Measurements from ENCODE around the gene EML2.

EML2 gene

DNA sequence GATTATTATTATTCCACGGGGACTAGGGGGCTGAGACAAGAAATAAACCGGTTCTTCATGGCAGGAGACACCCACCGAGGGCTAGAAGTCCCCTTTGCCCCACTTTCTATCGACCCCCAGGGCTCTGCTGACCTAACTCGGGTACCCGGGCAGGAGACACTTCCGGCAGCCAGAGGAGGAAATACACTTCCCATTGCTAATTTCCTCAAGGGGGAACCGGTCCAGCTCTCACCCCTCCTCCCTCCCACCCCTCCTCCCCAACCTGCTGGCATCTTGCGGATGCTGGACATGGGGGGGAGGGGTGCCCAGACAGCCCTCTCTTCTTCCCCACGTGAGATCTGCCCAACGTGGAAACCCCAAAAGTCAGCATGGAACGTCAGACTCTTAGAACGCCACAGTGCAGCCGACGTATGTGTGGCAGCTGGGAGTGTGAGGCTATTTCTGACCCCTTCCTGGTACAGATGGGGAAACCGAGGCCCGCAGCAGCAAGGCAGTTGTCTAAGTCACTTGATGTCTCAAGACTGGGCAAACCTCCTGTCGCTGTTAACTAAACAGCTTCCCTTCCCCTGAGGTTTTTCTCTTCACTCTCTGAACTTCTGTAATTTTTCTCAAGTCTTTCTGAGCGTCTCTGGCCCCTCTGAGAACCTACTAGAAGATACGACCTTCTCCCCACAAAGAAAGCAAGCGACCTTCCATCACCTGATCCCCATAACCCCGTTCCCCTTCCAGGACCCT lies 40.8 kb downstream of the EML2 start:
- H3K4me1 ChIP-seq (ENCODE audit: insufficient read depth, insufficient read length), result peaks cover 8% of the 10 kb centered on the region
- TF ChIP-seq SUZ12 (IDR thresholded peaks at IDR 0.05; ENCODE audit: extremely low read depth, insufficient read depth, insufficient read length) (no peak), ZNF274 (IDR thresholded peaks at IDR 0.05; ENCODE audit: low read depth, low read length) (no peak), YY1 (IDR thresholded peaks at IDR 0.05; ENCODE audit: insufficient read depth, insufficient read length) (no peak)
- H3K36me3 ChIP-seq (ENCODE audit: insufficient read depth, insufficient read length, low read length), result no peaks in the 10 kb centered on the region
- H3K9ac ChIP-seq (ENCODE audit: insufficient read length, low read depth), result peak overlapping the region; percentile 21
- H3K27me3 ChIP-seq (ENCODE audit: insufficient read depth, insufficient read length), result peaks cover 48% of the 10 kb centered on the region
- peak overlapping the region; percentile 15 for H3K4me3 ChIP-seq (ENCODE audit: insufficient read length, low read depth)
- H3K9me3 ChIP-seq (ENCODE audit: insufficient read depth, low read length), result no peaks in the 10 kb centered on the region
- no peak for DNase-seq (ENCODE audit: low read depth, low spot score)

DNA sequence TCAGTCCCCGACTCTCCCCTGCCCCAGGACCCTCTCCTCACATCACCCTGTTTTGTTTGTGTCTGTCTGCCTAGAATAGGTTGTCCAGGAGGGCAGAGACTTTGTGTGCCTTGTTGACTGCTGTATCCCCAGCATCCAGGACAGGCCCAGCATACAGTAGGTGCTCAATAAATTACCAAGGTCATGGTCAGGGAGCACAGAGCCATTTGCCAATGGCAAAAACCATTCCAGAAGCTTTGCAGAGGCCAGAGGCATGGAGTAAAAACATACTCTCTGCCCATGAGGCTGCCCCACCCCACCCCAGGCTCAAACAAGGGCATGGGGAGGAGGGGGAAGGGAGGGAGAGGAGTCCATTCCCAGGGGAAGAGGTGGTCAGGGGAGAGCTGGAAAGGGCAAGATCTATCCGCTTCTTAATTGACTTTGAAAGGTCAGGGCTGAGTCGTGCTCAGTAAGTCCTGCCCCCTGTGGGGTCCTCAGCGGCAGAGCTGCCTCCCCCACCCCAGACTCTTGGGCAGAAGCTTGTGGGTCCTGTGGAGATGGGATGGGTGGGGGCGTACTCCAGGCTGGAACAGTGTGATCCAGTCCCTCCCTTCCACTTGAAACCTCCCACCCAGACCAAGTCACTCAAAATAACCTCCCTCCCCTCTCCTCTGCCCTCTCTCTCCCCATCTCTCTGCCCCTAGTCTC lies 41.6 kb downstream of the EML2 start:
- DNase-seq (ENCODE audit: low read depth, low spot score), result no peak
- Histone ChIP-seq H3K9me3 (ENCODE audit: insufficient read depth, low read length) (no peaks in the 10 kb centered on the region), H3K9ac (ENCODE audit: insufficient read length, low read depth) (peak overlapping the region; percentile 13), H3K27me3 (ENCODE audit: insufficient read depth, insufficient read length) (peaks cover 48% of the 10 kb centered on the region), H3K4me3 (ENCODE audit: insufficient read length, low read depth) (no peak overlapping the region), H3K4me1 (ENCODE audit: insufficient read depth, insufficient read length) (peaks cover 8% of the 10 kb centered on the region), H3K36me3 (ENCODE audit: insufficient read depth, insufficient read length, low read length) (no peaks in the 10 kb centered on the region)
- no peak for TF ChIP-seq ZNF274 (IDR thresholded peaks at IDR 0.05; ENCODE audit: low read depth, low read length)

DNA sequence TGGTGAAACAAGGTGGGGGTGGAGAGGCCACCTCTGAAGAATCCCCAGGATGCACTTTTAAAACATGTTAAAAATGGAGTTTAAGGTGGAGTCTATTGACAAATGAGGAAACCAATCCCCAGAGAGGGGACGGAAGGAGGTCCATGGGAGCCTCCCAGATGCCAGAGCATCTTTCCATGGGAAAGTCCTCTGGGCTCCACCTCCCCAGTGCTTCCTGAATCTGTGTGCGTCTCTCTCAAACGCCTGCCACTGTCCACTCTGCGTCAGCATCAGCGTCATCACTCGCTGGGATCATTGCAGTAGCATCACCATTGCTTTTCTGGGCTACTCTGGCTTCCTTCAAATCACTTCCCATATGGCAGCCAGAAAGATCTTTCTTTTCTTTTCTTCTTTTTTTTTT lies 43.4 kb downstream of the EML2 start:
- Histone ChIP-seq H3K4me3 (ENCODE audit: insufficient read length, low read depth) (no peak overlapping the region), H3K9me3 (ENCODE audit: insufficient read depth, low read length) (no peaks in the 10 kb centered on the region), H3K4me1 (ENCODE audit: insufficient read depth, insufficient read length) (peaks cover 4% of the 10 kb centered on the region), H3K27me3 (ENCODE audit: insufficient read depth, insufficient read length) (peaks cover 36% of the 10 kb centered on the region), H3K9ac (ENCODE audit: insufficient read length, low read depth) (no peak overlapping the region), H3K36me3 (ENCODE audit: insufficient read depth, insufficient read length, low read length) (no peaks in the 10 kb centered on the region)
- no peak for DNase-seq (ENCODE audit: low read depth, low spot score)
- no peak for TF ChIP-seq SUZ12 (IDR thresholded peaks at IDR 0.05; ENCODE audit: extremely low read depth, insufficient read depth, insufficient read length)
- TF ChIP-seq YY1 (IDR thresholded peaks at IDR 0.05; ENCODE audit: insufficient read depth, insufficient read length), result no peak
- TF ChIP-seq ZNF274 (IDR thresholded peaks at IDR 0.05; ENCODE audit: low read depth, low read length), result no peak

DNA sequence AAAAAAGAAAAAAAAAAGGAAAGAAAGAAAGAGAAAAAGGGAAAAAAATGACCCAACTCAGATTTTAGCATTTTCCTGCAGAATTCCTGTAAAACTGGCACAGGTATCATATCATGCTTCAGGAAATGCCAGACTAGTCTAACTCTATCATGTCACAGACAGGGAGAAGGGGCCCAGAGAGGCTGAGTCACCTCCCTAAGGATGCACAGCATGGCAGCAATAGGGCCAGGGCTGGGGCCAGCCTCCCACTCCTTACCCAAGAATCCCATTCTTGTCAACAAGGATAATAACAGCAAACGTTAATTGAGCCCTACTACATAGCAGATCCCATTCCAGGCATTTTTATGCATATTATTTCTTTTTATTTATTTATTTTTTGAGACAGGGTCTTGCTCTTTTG lies 45.7 kb downstream of the EML2 start:
- Histone ChIP-seq H3K9me3 (ENCODE audit: insufficient read depth, low read length) (no peaks in the 10 kb centered on the region), H3K27me3 (ENCODE audit: insufficient read depth, insufficient read length) (peaks cover 13% of the 10 kb centered on the region), H3K4me1 (ENCODE audit: insufficient read depth, insufficient read length) (peaks cover 3% of the 10 kb centered on the region), H3K9ac (ENCODE audit: insufficient read length, low read depth) (no peak overlapping the region), H3K36me3 (ENCODE audit: insufficient read depth, insufficient read length, low read length) (no peaks in the 10 kb centered on the region), H3K4me3 (ENCODE audit: insufficient read length, low read depth) (no peak overlapping the region)
- TF ChIP-seq ZNF274 (IDR thresholded peaks at IDR 0.05; ENCODE audit: low read depth, low read length) (no peak), SUZ12 (IDR thresholded peaks at IDR 0.05; ENCODE audit: extremely low read depth, insufficient read depth, insufficient read length) (no peak), YY1 (IDR thresholded peaks at IDR 0.05; ENCODE audit: insufficient read depth, insufficient read length) (no peak)
- no peak for DNase-seq (ENCODE audit: low read depth, low spot score)

DNA sequence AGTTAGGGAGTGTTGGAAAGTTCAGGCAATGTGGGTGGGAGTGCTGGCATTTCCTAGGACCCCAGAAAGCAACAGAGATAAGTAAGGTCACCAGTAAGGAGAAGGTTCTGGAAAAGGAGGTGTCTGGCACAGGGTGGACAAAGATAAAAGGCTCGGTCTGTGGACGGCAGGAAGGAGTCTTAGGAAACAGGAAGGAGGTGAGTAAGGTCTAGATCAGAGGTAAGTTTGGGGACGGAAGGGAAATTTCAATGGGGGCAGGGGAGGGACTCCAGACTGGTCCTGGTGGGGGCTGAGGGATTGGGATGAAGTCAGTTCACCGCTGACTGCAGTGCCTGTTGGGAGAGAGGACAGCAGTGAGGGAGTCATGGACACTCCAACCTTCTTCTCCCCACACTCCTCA lies 46.8 kb downstream of the EML2 start:
- H3K4me1 ChIP-seq (ENCODE audit: insufficient read depth, insufficient read length), result peaks cover 2% of the 10 kb centered on the region
- no peaks in the 10 kb centered on the region for H3K9me3 ChIP-seq (ENCODE audit: insufficient read depth, low read length)
- DNase-seq (ENCODE audit: low read depth, low spot score), result no peak
- peaks cover 5% of the 10 kb centered on the region for H3K27me3 ChIP-seq (ENCODE audit: insufficient read depth, insufficient read length)
- TF ChIP-seq SUZ12 (IDR thresholded peaks at IDR 0.05; ENCODE audit: extremely low read depth, insufficient read depth, insufficient read length) (no peak), YY1 (IDR thresholded peaks at IDR 0.05; ENCODE audit: insufficient read depth, insufficient read length) (no peak), ZNF274 (IDR thresholded peaks at IDR 0.05; ENCODE audit: low read depth, low read length) (no peak)
- no peak overlapping the region for H3K4me3 ChIP-seq (ENCODE audit: insufficient read length, low read depth)
- no peaks in the 10 kb centered on the region for H3K36me3 ChIP-seq (ENCODE audit: insufficient read depth, insufficient read length, low read length)
- no peak overlapping the region for H3K9ac ChIP-seq (ENCODE audit: insufficient read length, low read depth)

DNA sequence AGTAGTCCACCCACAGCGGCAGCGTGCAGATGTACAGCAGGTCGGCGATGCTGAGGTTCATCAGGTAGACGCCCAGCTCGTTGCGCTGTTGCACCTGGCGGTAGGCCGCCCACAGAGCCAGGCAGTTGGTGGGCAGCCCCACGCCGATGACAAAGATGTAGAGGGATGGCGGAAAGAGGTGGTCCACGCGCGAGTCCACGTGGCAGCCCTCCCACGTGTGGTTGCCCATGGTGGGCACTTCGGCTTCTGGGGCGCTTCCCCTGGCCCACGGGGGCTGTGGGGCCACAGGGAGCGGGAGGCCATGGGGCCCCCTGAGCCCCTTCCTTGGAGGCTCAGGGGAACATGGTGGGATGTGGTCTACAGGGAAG lies 47.6 kb downstream of the EML2 start:
- H3K9ac ChIP-seq (ENCODE audit: insufficient read length, low read depth), result no peak overlapping the region

DNA sequence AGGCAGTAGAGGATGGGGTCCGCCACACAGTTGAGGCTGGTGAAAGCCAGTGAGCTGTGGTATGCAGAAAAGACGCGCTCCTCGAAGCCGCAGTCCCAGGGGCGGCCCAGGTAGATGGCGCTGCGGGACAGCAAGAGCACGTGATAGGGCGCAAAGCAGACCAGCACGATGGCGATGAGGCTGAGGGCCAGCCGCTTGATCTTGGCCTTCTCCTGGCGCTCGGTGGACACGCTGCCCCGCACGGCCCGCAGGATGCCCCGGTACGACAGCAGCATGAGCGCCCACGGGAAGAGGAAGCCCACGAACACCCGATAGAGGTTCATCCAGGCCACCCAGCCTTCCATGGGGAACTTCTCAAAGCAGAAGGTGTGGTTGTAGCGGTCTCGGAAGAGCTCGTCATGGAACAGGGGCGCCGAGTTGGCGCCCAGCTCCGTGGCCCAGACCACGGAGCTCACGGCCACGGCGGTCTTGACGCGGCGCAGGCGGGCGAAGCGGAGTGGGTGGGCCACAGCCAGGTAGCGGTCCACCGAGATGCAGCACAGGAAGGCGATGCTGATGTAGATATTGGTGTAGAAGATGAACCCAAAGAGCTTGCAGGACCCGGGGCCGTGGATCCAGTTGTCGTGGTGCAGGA lies 48.1 kb downstream of the EML2 start:
- Histone ChIP-seq H3K9me3 (ENCODE audit: insufficient read depth, low read length) (no peaks in the 10 kb centered on the region), H3K27me3 (ENCODE audit: insufficient read depth, insufficient read length) (peaks cover 5% of the 10 kb centered on the region), H3K4me1 (ENCODE audit: insufficient read depth, insufficient read length) (no peaks in the 10 kb centered on the region), H3K4me3 (ENCODE audit: insufficient read length, low read depth) (no peak overlapping the region), H3K9ac (ENCODE audit: insufficient read length, low read depth) (no peak overlapping the region), H3K36me3 (ENCODE audit: insufficient read depth, insufficient read length, low read length) (no peaks in the 10 kb centered on the region)
- DNase-seq (ENCODE audit: low read depth, low spot score), result peak; percentile 16
- TF ChIP-seq ZNF274 (IDR thresholded peaks at IDR 0.05; ENCODE audit: low read depth, low read length) (no peak), SUZ12 (IDR thresholded peaks at IDR 0.05; ENCODE audit: extremely low read depth, insufficient read depth, insufficient read length) (no peak), YY1 (IDR thresholded peaks at IDR 0.05; ENCODE audit: insufficient read depth, insufficient read length) (no peak)

More for the DNA sequence above, 47.6 kb downstream of the EML2 start:
- Histone ChIP-seq H3K9me3 (ENCODE audit: insufficient read depth, low read length) (no peaks in the 10 kb centered on the region), H3K4me1 (ENCODE audit: insufficient read depth, insufficient read length) (no peaks in the 10 kb centered on the region), H3K36me3 (ENCODE audit: insufficient read depth, insufficient read length, low read length) (no peaks in the 10 kb centered on the region), H3K4me3 (ENCODE audit: insufficient read length, low read depth) (no peak overlapping the region), H3K27me3 (ENCODE audit: insufficient read depth, insufficient read length) (peaks cover 5% of the 10 kb centered on the region)
- no peak for DNase-seq (ENCODE audit: low read depth, low spot score)
- TF ChIP-seq YY1 (IDR thresholded peaks at IDR 0.05; ENCODE audit: insufficient read depth, insufficient read length), result no peak
- no peak for TF ChIP-seq SUZ12 (IDR thresholded peaks at IDR 0.05; ENCODE audit: extremely low read depth, insufficient read depth, insufficient read length)
- no peak for TF ChIP-seq ZNF274 (IDR thresholded peaks at IDR 0.05; ENCODE audit: low read depth, low read length)
